ENCODE data around the gene TMTC1.

GRCh38 chr12:29830391-29830790 lies 46.6 kb upstream of the TMTC1 start:
- TF ChIP-seq CTCF (IDR thresholded peaks at IDR 0.05) (no peak), POLR2A (IDR thresholded peaks at IDR 0.05) (no peak)
